Neural cell (in vitro differentiated cells): Measurements from ENCODE around the gene POLH. TPM values are rescaled to one million over a fixed set of nuclear protein-coding genes. Genes with fewer than 3 reads are reported as not detected.
A peak's percentile ranks its signal among the peaks of the same experiment; 100 is the strongest.

Experiments
- H2AFZ ChIP-seq: fragments of 200-600, 300-800 bp; sonication (generic), shearing (Covaris generic); 2 replicates; pipeline ENCODE4 v1.6.0; 2014; ENCODE audit warnings: low read depth, mild to moderate bottlenecking, antibody characterized with exemption, low read length, moderate library complexity
- H3F3A ChIP-seq: fragments of 200-600 bp; shearing (Covaris generic); 2 replicates; pipeline ENCODE4 v1.6.1; 2016; ENCODE audit warnings: mild to moderate bottlenecking, moderate library complexity, mixed read lengths, antibody characterized with exemption, low read length; ENCODE audit not compliant: insufficient read depth, poor library complexity, severe bottlenecking
- H3K27ac ChIP-seq: fragments of 200-600, 300-800 bp; sonication (generic), shearing (Covaris generic); 2 replicates; pipeline ENCODE4 v1.5.1; 2014; ENCODE audit warnings: mild to moderate bottlenecking, low read length, moderate library complexity
- H3K27me3 ChIP-seq: fragments of 300-800, 200-600 bp; sonication (generic), shearing (Covaris generic); 2 replicates; pipeline ENCODE4 v1.6.0; 2014; ENCODE audit warnings: mild to moderate bottlenecking, low read depth, low read length, moderate library complexity; ENCODE audit not compliant: insufficient read depth
- H3K36me3 ChIP-seq: fragments of 300-800, 200-600 bp; sonication (generic), shearing (Covaris generic); 2 replicates; pipeline ENCODE4 v1.5.1; 2014; ENCODE audit warnings: mild to moderate bottlenecking, antibody characterized with exemption, low read length, moderate library complexity; ENCODE audit not compliant: insufficient read depth
- H3K4me2 ChIP-seq: fragments of 300-800, 200-600 bp; sonication (generic), shearing (Covaris generic); 2 replicates; pipeline ENCODE4 v1.6.0; 2014; ENCODE audit warnings: mild to moderate bottlenecking, low read length
- H3K4me3 ChIP-seq: fragments of 300-800, 200-600 bp; sonication (generic), shearing (Covaris generic); 2 replicates; pipeline ENCODE4 v1.5.1; 2014; ENCODE audit warnings: mild to moderate bottlenecking, low read length, moderate library complexity
- H3K79me2 ChIP-seq: fragments of 200-600 bp; shearing (Covaris generic); replicated peaks from 2 replicates; pipeline ENCODE4 v1.6.0; 2014; ENCODE audit warnings: mild to moderate bottlenecking, low read length, moderate library complexity; ENCODE audit not compliant: insufficient read depth
- H3K9ac ChIP-seq: fragments of 300-800, 200-600 bp; sonication (generic), shearing (Covaris generic); 2 replicates; pipeline ENCODE4 v1.6.1; 2016; ENCODE audit warnings: mild to moderate bottlenecking, low read length, mixed read lengths
- H3K9me2 ChIP-seq: fragments of 200-600 bp; shearing (Covaris generic); 2 replicates; pipeline ENCODE4 v1.6.1; 2016; ENCODE audit warnings: mild to moderate bottlenecking, low read length, mixed read lengths; ENCODE audit not compliant: insufficient read depth
- H3K9me3 ChIP-seq: fragments of 200-600, 300-800 bp; sonication (generic), shearing (Covaris generic); 2 replicates; pipeline ENCODE4 v1.6.1; 2016; ENCODE audit warnings: mild to moderate bottlenecking, mixed run types, low read length, moderate library complexity, mixed read lengths
- H4K20me1 ChIP-seq: fragments of 200-600 bp; shearing (Covaris generic); 2 replicates; pipeline ENCODE4 v1.6.1; 2016; ENCODE audit warnings: mild to moderate bottlenecking, mixed run types; ENCODE audit not compliant: insufficient read depth
- EP300 ChIP-seq: fragments of 450-650 bp; conservative IDR thresholded peaks from 2 replicates; pipeline ENCODE4 v1.6.1; 2014; ENCODE audit warnings: antibody characterized with exemption, mild to moderate bottlenecking, moderate library complexity; ENCODE audit not compliant: poor library complexity, severe bottlenecking
- EZH2 ChIP-seq: fragments of 200-600, 300-800 bp; shearing (Covaris generic), sonication (generic); IDR thresholded peaks from 2 replicates; pipeline ENCODE4 v1.6.1; 2014; ENCODE audit warnings: antibody characterized with exemption, low read length, borderline replicate concordance, mild to moderate bottlenecking; ENCODE audit not compliant: insufficient read depth, poor library complexity, severe bottlenecking
- MXI1 ChIP-seq: fragments of 450-650 bp; conservative IDR thresholded peaks from 2 replicates; pipeline ENCODE4 v1.6.1; 2014; ENCODE audit warnings: antibody characterized with exemption, mild to moderate bottlenecking; ENCODE audit not compliant: poor library complexity, severe bottlenecking
- POLR2AphosphoS5 ChIP-seq: IDR thresholded peaks from 2 replicates; pipeline ENCODE4 v1.6.1; 2012
- RAD21 ChIP-seq: fragments of 450-650 bp; conservative IDR thresholded peaks from 2 replicates; pipeline ENCODE4 v1.6.1; 2014; ENCODE audit warnings: antibody characterized with exemption, mild to moderate bottlenecking, moderate library complexity
- REST ChIP-seq: IDR thresholded peaks from 2 replicates; pipeline ENCODE4 v1.6.1; 2012; ENCODE audit warnings: borderline replicate concordance
- SMC3 ChIP-seq: fragments of 450-650 bp; conservative IDR thresholded peaks from 2 replicates; pipeline ENCODE4 v1.6.1; 2014; ENCODE audit warnings: antibody characterized with exemption, mild to moderate bottlenecking, moderate library complexity; ENCODE audit not compliant: poor library complexity
- TAF1 ChIP-seq: IDR thresholded peaks from 2 replicates; pipeline ENCODE4 v1.6.1; 2012; ENCODE audit warnings: low read depth
- polyA plus RNA-seq: library from polyadenylated mRNA; depleted of rRNA; stranded (reverse); fragments of >200 nt; gene quantifications from 2 replicates; pipeline ENCODE4 v1.2.3, GENCODE V29; 2014
- TF ChIP-seq, protein P1 (sequence below): fragments of 450-650 bp; IDR thresholded peaks from 2 replicates; pipeline ENCODE4 v1.5.1; 2014; ENCODE audit warnings: antibody characterized with exemption, mild to moderate bottlenecking, moderate library complexity; ENCODE audit not compliant: poor library complexity, severe bottlenecking

Gene POLH
- polyA plus RNA-seq, 1 donor from 2014 or later = 6.5 TPM

DNA sequence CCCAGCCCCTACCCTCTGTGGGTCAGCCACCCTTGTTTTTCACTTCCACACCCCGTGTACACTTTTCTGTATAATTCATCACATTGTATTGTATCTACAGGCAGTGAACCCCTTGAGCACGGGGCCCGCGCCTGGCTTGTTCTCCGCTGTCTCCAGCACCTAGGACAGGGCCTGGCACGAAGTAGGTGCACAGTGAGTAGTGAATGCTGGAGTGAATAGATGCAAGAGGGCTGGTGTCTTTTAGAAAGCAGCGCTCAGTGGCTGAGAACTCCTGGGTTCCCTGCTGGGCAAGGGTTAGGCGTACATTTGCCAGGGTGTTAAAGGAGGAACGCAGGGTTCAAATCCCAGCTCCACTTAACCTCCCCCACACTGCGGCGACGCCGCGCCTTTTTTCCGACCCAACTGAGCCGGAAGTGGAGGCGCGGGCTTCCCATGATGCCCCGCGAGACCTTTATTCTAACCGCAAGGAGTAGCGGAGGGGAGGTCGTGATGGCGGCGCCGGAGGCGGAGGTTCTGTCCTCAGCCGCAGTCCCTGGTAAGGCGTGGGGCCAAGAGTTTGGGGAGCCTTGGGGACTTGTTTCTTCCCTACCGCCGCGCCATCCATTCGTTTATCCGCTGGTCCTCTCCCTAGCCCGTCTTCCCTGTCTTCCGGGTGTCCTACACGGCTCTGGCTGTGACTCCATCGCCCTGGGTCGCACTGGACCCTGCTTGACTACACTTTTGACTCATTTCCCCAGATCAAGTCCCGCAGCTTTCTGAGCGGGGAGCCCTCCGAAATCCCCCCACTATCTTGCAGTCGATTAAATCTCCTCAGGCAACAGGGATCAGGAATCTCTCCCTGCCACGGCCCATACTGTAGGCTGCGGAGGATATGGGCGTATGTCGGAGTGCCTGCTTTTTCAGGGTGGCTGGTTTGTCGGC, 59.7 kb downstream of the POLH start, which contains the start of gene MAD2L1BP (continued):
- TF ChIP-seq EZH2 (no peak), EP300 (no peak)

DNA sequence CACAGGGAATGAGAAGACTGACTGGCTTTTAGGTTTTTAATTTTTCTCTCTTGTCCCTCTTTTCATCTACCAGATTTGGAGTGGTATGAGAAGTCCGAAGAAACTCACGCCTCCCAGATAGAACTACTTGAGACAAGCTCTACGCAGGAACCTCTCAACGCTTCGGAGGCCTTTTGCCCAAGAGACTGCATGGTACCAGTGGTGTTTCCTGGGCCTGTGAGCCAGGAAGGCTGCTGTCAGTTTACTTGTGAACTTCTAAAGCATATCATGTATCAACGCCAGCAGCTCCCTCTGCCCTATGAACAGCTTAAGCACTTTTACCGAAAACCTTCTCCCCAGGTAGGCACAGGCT, 60.3 kb downstream of the POLH start:
- H3K9me3 ChIP-seq = no peaks in the 10 kb centered on the region
- peak overlapping the region; percentile 94 for H3K4me2 ChIP-seq
- no peaks in the 10 kb centered on the region for H4K20me1 ChIP-seq
- H3K9me2 ChIP-seq = no peaks in the 10 kb centered on the region
- no peaks in the 10 kb centered on the region for H3F3A ChIP-seq
- H3K4me3 ChIP-seq = peak overlapping the region; percentile 94
- H3K27ac ChIP-seq = peak overlapping the region; percentile 84
- no peak for TF ChIP-seq SMC3
- no peak for TF ChIP-seq EZH2
- TF ChIP-seq, protein P1, sequence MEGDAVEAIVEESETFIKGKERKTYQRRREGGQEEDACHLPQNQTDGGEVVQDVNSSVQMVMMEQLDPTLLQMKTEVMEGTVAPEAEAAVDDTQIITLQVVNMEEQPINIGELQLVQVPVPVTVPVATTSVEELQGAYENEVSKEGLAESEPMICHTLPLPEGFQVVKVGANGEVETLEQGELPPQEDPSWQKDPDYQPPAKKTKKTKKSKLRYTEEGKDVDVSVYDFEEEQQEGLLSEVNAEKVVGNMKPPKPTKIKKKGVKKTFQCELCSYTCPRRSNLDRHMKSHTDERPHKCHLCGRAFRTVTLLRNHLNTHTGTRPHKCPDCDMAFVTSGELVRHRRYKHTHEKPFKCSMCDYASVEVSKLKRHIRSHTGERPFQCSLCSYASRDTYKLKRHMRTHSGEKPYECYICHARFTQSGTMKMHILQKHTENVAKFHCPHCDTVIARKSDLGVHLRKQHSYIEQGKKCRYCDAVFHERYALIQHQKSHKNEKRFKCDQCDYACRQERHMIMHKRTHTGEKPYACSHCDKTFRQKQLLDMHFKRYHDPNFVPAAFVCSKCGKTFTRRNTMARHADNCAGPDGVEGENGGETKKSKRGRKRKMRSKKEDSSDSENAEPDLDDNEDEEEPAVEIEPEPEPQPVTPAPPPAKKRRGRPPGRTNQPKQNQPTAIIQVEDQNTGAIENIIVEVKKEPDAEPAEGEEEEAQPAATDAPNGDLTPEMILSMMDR = no peak
- no peak for TF ChIP-seq TAF1
- no peak for TF ChIP-seq REST
- no peak for TF ChIP-seq RAD21
- TF ChIP-seq EP300 = no peak
- no peak for TF ChIP-seq POLR2AphosphoS5
- no peak for TF ChIP-seq MXI1
- no peaks in the 10 kb centered on the region for H3K27me3 ChIP-seq
- peak overlapping the region; percentile 99 for H2AFZ ChIP-seq
- peaks cover 21% of the 10 kb centered on the region for H3K79me2 ChIP-seq
- H3K36me3 ChIP-seq = no peaks in the 10 kb centered on the region
- H3K9ac ChIP-seq = peak overlapping the region; percentile 96
